GM13976 (cell line): ENCODE data around the gene MSLN.

Source experiments
- DNase-seq: peaks from one replicate; pipeline ENCODE4 v3.0.0; 2012; ENCODE audit warnings: low spot score
- in situ Hi-C: fragments of 300-500 bp; cut with MboI; formaldehyde crosslinking; loops from one replicate; pipeline ENCODE4 v1.12.0; 2022; ENCODE audit warnings: low sequenced_read_pairs, mixed read lengths, inconsistent platforms; ENCODE audit not compliant: unreplicated experiment
- TF ChIP-seq, protein P1 (sequence below): IDR thresholded peaks from 2 replicates; pipeline ENCODE4 v1.5.1; 2012; ENCODE audit warnings: borderline replicate concordance, mild to moderate bottlenecking; ENCODE audit not compliant: insufficient read depth; ENCODE audit errors: extremely low read depth, missing control alignments, control extremely low read depth

Gene MSLN

GRCh38 chr16:722835-723633 lies 37.5 kb upstream of the MSLN start:
- DNase-seq, result no peak
- in situ Hi-C loops, result no loop called here
- TF ChIP-seq, protein P1, sequence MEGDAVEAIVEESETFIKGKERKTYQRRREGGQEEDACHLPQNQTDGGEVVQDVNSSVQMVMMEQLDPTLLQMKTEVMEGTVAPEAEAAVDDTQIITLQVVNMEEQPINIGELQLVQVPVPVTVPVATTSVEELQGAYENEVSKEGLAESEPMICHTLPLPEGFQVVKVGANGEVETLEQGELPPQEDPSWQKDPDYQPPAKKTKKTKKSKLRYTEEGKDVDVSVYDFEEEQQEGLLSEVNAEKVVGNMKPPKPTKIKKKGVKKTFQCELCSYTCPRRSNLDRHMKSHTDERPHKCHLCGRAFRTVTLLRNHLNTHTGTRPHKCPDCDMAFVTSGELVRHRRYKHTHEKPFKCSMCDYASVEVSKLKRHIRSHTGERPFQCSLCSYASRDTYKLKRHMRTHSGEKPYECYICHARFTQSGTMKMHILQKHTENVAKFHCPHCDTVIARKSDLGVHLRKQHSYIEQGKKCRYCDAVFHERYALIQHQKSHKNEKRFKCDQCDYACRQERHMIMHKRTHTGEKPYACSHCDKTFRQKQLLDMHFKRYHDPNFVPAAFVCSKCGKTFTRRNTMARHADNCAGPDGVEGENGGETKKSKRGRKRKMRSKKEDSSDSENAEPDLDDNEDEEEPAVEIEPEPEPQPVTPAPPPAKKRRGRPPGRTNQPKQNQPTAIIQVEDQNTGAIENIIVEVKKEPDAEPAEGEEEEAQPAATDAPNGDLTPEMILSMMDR, result no peak

DNA sequence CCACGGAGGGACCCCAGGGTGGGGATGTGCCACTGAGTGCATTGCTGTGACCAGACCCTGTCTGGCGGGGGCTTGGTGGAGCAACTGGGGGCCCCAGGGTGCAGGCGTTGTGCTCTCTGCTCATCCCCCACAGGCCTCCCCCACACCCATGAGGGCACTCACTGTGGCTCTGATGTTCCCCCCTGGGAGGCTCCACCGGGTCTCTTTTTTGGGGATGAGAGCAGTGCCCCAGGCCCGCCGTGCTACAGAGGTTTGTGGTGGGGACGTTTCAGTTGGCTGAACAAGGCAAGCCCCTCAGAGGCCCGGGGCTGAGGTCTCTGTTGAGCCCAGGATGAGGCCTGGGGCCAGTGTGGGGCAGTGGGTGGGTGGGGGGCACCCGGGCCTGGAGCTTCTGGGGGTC lies 36.8 kb upstream of the MSLN start:
- in situ Hi-C loops, result no loop called here

DNA sequence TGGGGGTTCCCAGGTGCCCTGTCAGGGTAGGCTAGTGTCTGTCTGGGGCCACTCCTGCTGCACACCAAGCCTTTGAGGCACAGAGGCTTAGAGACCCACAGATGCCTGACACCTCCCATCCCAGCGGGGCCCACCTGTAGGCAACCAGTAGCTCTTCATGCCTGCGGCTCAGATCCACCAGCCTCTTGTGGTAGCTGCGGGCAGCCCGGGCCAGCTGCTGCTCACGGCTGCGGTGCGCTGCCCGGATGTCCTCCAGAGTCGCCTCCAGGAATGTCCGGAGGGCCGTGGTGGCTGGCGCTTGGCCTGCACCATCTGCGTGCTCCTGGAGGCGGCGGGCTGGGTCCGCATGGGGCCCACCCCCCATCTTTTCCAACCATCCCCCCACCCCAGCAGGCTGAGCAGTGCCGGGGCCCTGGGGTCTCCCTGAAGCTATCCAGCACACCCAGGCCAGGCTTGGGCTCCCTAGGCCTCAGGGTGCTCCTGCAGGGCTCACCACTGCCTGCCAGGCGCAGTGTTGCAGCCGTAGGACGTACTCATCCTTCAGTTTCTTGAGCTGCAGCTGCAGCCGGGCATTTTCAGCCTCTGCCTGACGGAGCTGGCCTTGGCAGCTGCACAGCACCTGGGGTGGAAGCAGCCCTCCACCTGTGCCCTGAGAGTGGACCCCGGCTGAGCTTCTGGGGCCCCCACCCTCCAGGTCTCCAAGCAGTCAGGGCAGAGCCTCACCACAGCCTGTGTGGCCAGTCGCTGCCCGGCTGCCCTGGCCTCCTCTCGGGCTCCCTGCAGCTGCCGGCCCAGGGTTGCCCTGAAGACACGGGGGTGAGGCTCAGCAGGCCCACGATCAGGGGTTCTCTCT lies 36.1 kb upstream of the MSLN start:
- no peak for DNase-seq
- TF ChIP-seq, protein P1, result no peak
- in situ Hi-C loops, result no loop called here

More for the DNA sequence above, 36.8 kb upstream of the MSLN start:
- TF ChIP-seq, protein P1, result no peak
- DNase-seq, result no peak

DNA sequence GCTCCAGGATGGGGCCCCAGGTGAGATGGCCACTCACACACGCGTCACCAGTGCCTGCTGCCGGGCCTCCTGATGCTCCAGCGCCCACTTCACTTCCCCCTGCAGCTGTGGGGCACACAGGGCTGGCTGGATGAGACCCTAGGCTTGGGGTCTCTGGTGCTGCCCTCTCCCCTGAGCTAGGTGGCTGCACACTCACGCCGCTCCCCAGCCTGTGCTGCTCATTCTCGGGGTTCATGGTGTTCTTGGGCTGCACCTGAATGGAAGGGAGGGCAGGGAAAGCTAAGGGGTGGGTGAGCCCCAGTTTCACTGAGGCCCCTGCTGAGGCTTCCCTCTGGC lies 35.5 kb upstream of the MSLN start:
- TF ChIP-seq, protein P1, result no peak
- in situ Hi-C loops, result no loop called here
- no peak for DNase-seq

DNA sequence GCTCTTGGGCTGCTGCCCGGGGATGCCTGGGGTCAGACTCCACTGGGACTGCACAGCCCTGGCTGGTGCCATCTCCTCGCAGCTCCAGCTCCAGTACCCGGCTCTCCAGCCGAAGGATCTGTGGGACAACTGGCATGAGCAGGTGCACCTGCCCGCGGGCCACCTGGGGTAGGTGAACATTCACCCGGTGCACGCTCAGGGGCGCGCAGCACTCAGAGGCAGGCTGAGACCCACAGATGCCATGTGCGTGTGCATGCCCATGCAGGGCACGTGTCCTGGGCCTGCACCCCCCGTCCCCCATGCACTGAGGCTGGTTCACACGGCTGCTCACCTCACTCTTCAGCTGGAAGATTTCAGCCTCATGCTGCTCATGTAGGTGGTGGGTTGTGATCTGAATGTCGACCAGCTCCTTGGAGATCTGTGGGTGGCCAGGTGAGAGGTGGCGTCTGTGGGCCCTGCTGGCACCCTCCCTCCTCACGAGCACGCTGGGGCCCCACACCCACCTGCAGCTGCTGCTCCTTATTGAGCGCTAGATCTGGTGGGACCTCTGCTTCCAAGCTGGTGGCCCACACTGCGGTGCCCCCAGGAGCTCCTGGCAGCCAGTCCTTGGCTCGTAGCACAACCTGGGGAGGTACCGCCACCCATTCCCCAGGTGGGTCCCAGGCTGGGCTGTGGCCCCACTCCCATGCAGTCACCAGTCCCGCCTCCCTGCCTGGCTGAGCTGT lies 34.9 kb upstream of the MSLN start:
- TF ChIP-seq, protein P1, result no peak
- in situ Hi-C loops, result no loop called here
- no peak for DNase-seq

- TF ChIP-seq, protein P1, result no peak
- in situ Hi-C loops, result no loop called here
- DNase-seq, result no peak
Measured at GRCh38 chr16:726188-726437, 34.4 kb upstream of the MSLN start.
